Psoas muscle (tissue), 8 donors: ENCODE data around the gene RNF32. TPM values are rescaled to one million over a fixed set of nuclear protein-coding genes. Genes with fewer than 3 reads are reported as not detected.
"Not testable (repeated sequence)": the region's sequence is repeated elsewhere in the genome, so short reads cannot be mapped to it uniquely, and the experiment has no call there.

Source experiments
- ATAC-seq, 4 donors: fragments of 200-7000 bp; cut with Tn5 transposase; one replicate each; pipeline ENCODE4 v1.9.1; 2020; ENCODE audit warnings: moderate library complexity in 3 of 4, mild to moderate bottlenecking in 2 of 4
- DNase-seq, 2 donors: peaks; one replicate each; pipeline ENCODE4 v3.0.0-alpha.2; 2020
- H3K27ac ChIP-seq: fragments of 200-600 bp; one replicate; pipeline ENCODE4 v1.8.0; 2022
- H3K27me3 ChIP-seq, 3 donors: fragments of 200-600 bp in 1 of 3; one replicate each; pipeline versions ENCODE4 v1.6.1 to v1.8.0; 2013 to 2022; ENCODE audit warnings: low read length in 2 of 3, mild to moderate bottlenecking in 2 of 3, moderate library complexity in 1 of 3; ENCODE audit not compliant: insufficient read depth in 3 of 3
- H3K36me3 ChIP-seq, 2 donors: fragments of 200-600 bp in 1 of 2; one replicate each; pipeline versions ENCODE4 v1.6.1 to v1.8.0; 2013 to 2022; ENCODE audit warnings: low read depth in 1 of 2, mild to moderate bottlenecking in 1 of 2, moderate library complexity in 1 of 2; ENCODE audit not compliant: insufficient read depth in 1 of 2
- H3K4me1 ChIP-seq: fragments of 200-600 bp; one replicate; pipeline ENCODE4 v1.8.0; 2022
- H3K4me3 ChIP-seq: fragments of 200-600 bp; one replicate; pipeline ENCODE4 v1.8.0; 2022; ENCODE audit warnings: mild to moderate bottlenecking
- H3K9me3 ChIP-seq: fragments of 200-600 bp; one replicate; pipeline ENCODE4 v1.8.0; 2022
- WGBS, 3 donors: extraction: QIAGEN DNeasy Blood & Tissue Kit; methylation state at CpG; one replicate each; pipeline versions ENCODE4 v1.1.6 to v1.1.7; 2013; 5-methylcytosine and 5-hydroxymethylcytosine counted together
- intact Hi-C, 2 donors: fragments of 100-400 bp; cut with DNase I; formaldehyde crosslinking; loops; one replicate each; pipeline versions ENCODE4 v1.11.0 to v1.14.2; 2022
- polyA plus RNA-seq, 3 donors: library from polyadenylated mRNA; stranded (reverse); fragments of 200-250 nt; gene quantifications; one replicate each; pipeline ENCODE4 v1.2.3, GENCODE V29; 2013
- total RNA-seq, 4 donors: library from RNA; stranded (reverse); fragmentation: NEBNext Ultra II Directional in 2 of 4; extraction: Animal tissue kit (Norgen Biotek cat#: 25700) in 2 of 4; gene quantifications; one replicate each; pipeline versions ENCODE4 v1.2.1 to v1.2.4, GENCODE V29; 2021 to 2023
- TF ChIP-seq, protein P1 (sequence below): fragments of 200-600 bp; IDR thresholded peaks from one replicate; pipeline ENCODE4 v1.8.0; 2022; ENCODE audit warnings: antibody characterized with exemption
- donor health status: healthy with polysubstance abuse.
- donor health status: DM: no; HTN: no; CAD: no; lungs with moderate emphysema.
- donor health status: Bipolar disorder and iron deficiency.
- donor health status: healthy.
- donor health status: DM: yes; HTN: yes; CAD: no.
- donor health status: DM: no; HTN: no; CAD: no.
- donor health status: DM: no; HTN: no; CAD: no.
- donor health status: DM: yes; HTN: yes; CAD: no.

Gene RNF32
- total and polyA plus RNA-seq, 7 donors, result 0.18 to 0.60 (median 0.48) TPM; not detected in 4

DNA sequence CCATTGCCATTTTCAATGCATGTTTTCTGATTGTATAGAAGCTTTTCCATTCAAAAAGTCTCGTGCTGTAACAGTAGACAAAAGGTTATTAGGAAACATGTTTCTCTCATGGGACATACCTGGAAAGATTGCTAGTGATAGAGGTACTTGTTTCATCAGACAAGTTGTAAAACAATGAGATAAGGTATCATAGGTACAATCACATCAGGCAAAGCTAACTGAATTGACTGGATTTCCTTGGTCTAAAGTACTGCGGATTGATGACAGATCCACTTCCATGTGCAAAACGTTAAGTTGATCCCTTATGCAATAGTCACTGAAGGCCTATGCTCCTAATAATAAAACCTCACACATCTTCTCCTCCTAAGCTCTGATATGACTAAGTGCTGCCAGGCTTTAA lies 6.5 kb upstream of the RNF32 start:
- Histone ChIP-seq H3K4me1 (no peaks in the 10 kb centered on the region), H3K27me3 (peaks cover 0 to 3% (median 0%) of the 10 kb centered on the region in 3 donors), H3K27ac (no peak overlapping the region), H3K9me3 (no peaks in the 10 kb centered on the region), H3K36me3 (no peaks in the 10 kb centered on the region), H3K4me3 (no peak overlapping the region)
- WGBS, 3 donors, result 70 to 81% (median 72%) methylated on average over 3 of the region's 3 CpGs
- TF ChIP-seq, protein P1, sequence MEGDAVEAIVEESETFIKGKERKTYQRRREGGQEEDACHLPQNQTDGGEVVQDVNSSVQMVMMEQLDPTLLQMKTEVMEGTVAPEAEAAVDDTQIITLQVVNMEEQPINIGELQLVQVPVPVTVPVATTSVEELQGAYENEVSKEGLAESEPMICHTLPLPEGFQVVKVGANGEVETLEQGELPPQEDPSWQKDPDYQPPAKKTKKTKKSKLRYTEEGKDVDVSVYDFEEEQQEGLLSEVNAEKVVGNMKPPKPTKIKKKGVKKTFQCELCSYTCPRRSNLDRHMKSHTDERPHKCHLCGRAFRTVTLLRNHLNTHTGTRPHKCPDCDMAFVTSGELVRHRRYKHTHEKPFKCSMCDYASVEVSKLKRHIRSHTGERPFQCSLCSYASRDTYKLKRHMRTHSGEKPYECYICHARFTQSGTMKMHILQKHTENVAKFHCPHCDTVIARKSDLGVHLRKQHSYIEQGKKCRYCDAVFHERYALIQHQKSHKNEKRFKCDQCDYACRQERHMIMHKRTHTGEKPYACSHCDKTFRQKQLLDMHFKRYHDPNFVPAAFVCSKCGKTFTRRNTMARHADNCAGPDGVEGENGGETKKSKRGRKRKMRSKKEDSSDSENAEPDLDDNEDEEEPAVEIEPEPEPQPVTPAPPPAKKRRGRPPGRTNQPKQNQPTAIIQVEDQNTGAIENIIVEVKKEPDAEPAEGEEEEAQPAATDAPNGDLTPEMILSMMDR, result no peak
- DNase-seq (no peak), ATAC-seq (no peak)
- intact Hi-C loops, result no loop called here

DNA sequence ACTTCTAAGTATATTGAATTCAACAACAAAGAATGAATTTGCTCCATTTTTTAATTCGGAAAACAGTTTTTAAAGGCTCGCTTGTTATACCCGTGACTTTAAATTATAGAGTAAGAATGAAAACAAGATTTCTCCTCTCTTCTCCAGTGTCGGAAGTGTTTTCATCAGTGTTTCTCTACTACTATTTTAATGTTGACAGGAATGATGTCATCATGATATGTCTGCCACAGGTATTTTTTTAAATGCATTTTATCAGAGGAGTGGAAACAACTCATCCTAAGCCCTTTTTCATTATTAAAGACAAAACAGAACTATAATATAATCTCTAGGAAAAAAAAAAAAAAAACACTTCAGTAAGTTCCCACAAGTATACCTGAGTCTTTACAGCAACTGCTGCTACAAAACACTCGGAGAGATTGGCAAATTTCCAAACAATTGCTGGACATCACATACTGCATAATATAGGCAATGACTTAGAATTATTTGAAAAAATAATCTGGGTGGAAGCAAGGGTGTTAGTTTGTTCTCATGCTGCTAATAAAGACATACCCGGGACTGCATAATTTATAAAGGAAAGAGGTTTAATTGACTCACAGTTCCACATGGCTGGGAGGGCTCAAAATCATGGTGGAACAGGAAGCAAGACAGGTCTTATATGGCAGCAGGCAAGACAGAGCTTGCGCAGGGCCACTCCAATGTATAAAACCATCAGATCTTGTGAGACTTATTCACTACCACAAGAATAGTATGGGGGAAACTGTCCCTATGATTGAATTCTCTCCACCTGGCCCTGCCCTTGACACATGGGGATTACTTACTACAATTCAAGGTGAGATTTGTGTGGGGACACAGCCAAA lies 4.8 kb upstream of the RNF32 start:
- intact Hi-C loops, result no loop called here
- Histone ChIP-seq H3K36me3 (no peaks in the 10 kb centered on the region), H3K27me3 (peaks cover 0 to 5% (median 3%) of the 10 kb centered on the region in 3 donors), H3K9me3 (peaks cover 6% of the 10 kb centered on the region), H3K4me3 (no peak overlapping the region), H3K4me1 (no peaks in the 10 kb centered on the region), H3K27ac (no peak overlapping the region)
- no peak for ATAC-seq
- 81 to 84% (median 83%) methylated on average over 7 of the region's 7 CpGs for WGBS, 3 donors
- DNase-seq, result no peak
- TF ChIP-seq, protein P1, result no peak

DNA sequence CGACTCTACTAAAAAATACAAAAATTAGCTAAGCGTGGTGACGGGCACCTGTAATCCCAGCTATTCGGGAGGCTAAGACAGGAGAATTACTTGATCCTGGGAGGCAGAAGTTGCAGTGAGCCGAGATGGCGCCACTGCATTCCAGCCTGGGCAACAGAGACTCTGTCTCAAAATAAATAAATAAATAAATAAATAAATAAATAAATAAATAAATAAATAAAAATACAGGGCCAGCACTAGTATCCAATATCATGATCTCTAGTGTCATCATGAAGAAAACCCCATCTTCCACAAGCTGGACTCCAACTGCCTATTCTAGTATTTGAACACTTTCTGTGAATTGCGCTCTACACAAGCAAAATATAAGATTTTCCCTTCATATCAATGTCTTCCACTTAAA lies 3.5 kb upstream of the RNF32 start:
- H3K27ac ChIP-seq, DNase-seq, H3K9me3 ChIP-seq, ATAC-seq, intact Hi-C loops, H3K36me3 ChIP-seq, H3K4me1 ChIP-seq, H3K27me3 ChIP-seq, H3K4me3 ChIP-seq: not testable (repeated sequence)
- 98 to 99% (median 98%) methylated on average over 7 of the region's 7 CpGs for WGBS, 3 donors

DNA sequence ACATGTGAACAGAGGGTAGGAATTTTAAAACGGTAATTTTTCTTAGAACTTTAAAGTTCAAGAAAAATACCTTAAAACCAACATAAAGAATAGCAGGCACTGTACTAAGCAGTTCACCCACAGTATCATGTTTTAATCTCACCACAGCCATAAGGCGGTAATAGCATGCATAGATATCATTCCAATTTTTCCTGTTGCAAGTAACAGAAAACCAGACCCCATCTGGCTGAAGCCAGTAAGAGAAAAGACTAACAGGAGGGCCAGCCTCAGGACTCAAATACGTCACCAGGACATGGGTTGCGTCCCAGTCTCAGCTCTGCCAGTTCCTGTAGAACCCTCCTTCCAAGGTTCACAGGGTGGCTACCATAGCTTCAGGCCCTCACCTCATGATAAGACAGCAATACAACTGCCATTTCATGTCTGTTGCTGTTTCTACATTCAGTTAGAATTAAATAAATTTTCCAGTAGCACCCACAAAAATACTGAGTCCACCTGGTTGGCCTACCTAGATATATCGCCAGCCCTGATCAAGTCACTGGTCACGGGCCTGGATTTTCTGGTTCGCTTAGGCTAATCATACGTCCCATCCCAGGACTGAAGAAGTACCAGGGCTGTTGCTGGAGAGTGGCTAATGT lies 2.0 kb upstream of the RNF32 start:
- Histone ChIP-seq H3K4me1 (no peaks in the 10 kb centered on the region), H3K27ac (no peak overlapping the region), H3K36me3 (no peaks in the 10 kb centered on the region), H3K27me3 (peaks cover 0 to 9% (median 0%) of the 10 kb centered on the region in 3 donors), H3K4me3 (no peak overlapping the region), H3K9me3 (peaks cover 6% of the 10 kb centered on the region)
- WGBS, 3 donors, result 92 to 96% (median 94%) methylated on average over 8 of the region's 8 CpGs
- ATAC-seq (no peak), DNase-seq (no peak)
- TF ChIP-seq, protein P1, result no peak
- intact Hi-C loops, result no loop called here
